ENCODE results near the gene BTRC.
"Not testable (repeated sequence)": the region's sequence is repeated elsewhere in the genome, so short reads cannot be mapped to it uniquely, and the experiment has no call there.

Gene BTRC

DNA sequence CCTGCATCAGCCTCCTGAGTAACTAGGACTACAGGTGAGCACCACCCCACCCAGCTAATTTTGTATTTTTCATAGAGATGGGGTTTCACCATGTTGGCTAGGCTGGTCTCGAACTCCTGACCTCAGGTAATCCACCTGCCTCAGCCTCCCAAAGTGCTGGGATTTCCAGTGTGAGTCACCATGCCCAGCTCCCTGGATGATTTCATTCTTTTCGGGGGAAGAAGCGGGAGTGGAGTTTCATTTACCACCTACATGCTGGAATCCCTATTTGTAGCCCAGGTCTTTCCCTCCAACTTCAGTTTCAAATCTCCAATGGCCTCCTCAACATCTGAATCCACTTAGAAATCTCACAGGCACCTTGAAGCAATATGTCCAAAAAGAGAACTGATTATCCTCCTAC, 2.9 kb upstream of the BTRC start:
- no peak for DNase-seq

DNA sequence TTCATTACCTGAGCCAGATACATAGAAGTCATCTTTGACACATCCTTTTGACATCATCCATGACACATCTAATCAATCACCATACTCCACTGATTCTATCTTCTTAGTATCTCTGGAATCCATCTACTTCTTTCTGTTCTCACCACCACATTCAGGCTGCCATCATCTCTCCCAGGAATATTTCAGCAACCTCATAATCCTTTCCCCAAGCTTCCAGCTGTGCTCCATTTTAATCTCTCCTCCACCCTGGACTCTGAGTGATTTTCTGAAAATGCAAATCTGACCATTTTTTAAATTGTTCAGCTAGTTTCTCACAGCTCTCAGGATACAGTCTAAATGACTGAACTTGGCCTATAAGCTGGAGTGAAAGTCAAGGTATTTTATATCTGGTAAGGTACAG, 2.5 kb upstream of the BTRC start:
- DNase-seq = no peak

DNA sequence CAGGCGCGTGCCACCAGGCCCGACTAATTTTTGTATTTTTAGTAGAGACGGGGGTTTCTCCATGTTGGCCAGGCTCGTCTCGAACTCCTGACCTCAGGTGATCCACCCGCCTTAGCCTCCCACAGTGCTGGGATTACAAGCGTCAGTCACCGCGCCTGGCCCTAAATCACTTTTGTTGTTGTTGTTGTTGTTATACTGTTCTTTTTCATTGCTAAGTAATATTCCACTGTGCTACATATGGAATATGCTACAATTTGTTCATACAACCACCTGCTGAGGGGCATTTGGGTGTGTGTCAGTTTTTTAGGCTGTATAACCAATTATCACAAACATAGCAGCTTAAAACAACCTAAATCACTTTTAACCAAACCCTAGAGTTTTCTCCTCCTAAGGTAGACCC, 1.1 kb upstream of the BTRC start:
- DNase-seq = not testable (repeated sequence)

DNA sequence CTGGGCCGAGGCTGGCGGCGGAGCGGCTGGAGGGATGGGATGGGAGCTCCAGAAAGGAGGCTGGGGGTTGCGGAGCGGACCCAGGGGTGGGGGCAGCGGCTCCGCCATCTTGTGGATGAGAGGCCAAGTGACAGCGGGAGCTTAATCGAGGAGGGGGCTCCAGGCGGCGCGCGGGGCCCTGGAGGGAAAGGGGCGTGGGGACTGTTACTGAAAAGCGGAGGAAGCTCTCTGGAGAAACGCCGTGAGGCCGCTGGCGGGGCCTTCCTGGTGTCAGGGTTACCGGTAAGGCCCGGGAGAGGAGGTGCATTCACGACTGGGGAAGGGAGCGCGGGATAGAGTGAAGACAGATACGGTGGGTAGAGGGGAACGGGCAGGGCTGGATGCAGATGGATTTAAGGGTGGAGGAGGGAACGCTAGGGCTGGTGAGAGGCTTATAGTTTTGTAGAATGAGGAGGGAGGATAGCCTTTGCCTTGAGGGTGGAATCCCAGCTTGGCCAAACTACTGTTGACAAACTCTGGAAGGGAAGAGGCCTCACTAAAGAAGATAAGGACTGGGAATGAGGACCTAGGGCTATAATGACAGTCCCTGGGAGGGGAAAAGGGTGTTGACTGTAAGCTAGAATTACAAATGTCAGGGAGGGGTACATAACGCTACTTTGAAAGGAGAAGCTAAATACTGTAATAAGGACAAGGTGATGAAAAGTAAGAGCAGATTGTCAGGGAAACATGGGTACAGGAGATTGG, 535 bp downstream of the BTRC start:
- peak; percentile 63 for DNase-seq

DNA sequence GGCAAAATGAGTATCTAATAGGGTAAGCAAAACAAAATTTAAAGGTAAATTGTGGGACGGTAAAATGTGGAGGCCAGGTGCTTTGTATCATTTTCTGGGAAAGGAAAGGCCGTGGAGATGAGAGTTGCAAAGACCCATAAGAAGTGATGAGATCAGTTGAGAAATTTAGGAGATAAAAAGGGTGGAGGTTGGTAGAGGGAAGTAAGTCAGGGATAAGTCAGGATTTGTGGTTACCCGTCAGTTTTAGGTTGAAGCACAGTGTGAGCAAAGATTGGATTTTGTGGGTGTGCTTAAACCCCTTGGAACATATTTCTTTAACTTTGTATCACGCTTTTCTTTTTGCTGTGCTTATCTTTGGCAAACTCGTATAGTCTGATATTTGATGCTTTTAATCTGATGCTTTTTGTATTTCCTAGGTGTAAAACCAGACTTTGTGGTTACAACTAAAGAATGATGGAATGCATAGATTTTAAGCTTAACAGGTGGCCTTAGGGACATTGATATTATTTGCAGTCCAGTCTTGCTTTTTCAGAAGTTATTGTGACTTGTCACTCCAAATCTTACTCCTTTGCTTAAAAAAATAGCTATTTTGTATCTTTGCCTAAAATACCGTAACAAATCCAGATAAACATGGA, 1.2 kb downstream of the BTRC start:
- DNase-seq = no peak

DNA sequence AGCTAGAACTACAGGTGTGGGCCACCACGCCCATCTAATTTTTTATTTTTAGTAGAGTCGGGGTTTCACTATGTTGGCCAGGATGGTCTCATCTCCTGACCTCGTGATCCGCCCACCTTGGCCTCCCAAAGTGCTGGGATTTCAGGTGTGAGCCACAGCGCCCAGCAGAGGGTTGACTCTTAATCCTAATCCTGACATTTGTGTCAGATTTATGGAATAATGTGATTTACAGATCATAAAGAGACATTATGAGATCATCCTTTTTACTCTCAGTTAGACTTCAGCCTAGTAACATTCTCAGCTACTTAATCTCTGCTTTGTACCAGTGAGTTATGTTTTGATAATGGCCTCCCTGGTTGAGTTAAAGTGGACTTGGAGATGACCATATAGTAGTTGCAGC, 2.2 kb downstream of the BTRC start:
- DNase-seq = no peak

DNA sequence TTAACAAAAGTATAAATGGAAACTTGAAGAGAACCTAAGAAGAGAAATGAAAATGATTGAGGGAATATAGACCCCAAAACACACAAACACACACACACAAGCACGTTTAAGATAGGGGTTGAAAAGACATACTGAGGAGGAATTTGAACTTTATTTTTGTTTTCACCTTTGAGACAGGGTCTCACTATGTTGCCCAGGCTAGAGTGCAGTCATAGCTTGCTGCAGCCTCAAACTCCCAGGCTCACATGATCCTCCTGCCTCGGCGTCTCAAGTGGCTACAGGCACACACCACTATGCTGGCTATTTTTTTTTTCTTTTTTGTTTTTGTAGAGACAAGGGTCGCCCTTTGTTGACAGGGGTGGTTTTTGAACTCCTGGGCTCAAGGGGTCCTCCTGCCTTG, 4.0 kb downstream of the BTRC start:
- DNase-seq = no peak

DNA sequence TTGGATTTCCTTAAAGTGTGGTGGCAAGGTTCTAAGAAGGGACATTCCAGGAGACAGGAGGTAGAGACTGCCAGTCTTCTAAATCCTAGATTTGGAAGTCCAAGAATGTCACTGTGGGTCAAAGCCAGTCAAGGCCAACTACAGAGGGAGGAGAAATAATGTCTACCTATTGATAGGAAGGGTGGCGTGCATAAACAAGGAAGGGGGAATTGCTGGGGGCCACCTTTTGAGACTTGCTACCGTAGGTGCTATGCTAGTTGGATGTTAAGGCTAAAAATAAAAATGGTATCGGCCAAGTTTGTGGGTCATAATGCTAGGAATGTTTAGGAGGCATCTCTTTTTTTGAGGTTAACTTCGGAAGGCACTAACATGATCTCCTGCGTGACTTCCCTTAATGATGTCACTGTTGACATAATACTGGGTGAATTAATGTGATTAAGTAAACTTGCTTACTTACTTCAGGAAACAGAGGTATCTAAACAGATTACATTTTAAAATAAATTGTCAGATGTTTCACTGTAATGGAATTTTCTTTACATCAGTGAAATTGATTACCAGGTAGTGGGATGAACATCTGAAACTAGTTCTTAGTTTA, 4.8 kb downstream of the BTRC start:
- DNase-seq = no peak

DNA sequence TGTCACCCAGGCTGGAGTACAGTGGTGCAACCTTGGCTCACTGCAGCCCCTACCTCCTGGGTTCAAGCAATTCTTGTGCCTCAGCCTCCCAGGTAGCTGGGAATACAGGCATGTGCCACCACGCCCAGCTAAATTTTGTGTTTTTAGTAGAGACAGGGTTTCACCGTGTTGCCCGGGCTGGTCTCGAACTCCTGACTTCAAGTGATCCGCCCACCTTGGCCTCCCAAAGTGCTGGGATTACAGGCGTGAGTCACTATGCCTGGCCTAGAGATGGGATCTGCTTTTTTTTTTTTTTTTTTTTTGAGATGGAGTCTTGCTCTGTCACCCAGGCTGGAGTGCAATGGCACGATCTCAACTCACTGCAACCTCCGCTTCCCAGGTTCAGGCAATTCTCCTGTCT, 6.1 kb downstream of the BTRC start:
- not testable (repeated sequence) for DNase-seq

DNA sequence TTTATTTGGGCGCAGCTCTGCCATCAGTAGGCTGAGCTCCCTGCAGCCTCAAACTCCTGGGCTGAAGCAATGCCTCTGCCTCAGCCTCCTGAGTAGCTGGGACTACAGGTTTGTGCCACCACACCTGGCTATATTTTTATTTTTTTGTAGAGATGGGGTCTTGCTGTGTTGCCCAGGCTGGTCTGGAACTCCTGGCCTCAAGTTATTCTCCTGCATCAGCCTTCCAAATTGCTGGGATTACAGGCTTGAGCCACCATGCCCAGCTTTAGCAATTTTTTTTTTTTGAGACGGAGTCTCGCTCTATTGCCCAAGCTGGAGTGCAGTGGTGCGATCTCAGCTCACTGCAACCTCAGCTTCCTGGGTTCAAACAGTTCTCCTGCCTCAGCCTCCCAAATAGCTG, 6.9 kb downstream of the BTRC start:
- DNase-seq = not testable (repeated sequence)

DNA sequence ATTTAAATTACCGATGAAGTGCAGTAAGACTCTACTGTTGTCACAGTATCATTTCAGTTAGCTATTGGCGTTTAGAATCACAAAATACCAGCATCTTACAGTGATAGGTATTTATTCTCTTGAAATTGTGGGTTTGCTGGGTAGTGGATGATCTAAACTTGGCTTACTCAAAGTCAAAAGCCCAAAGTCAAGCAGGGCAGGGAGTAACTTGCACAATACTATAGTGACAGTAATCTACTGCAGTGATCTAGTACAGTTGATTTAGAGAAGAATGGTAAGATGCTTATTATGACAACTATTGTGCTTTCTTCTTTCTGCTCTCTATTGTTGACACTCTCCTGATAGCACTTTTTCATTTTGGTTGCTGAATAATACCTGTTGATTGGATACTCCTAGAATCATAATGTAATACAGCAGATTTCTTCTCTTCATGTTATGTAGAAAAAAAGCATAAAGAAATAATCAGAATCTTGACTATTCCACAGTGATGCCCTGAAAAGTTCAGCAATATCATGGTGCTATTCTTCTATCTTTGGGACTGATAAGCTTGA, 10.0 kb downstream of the BTRC start:
- DNase-seq = no peak

DNA sequence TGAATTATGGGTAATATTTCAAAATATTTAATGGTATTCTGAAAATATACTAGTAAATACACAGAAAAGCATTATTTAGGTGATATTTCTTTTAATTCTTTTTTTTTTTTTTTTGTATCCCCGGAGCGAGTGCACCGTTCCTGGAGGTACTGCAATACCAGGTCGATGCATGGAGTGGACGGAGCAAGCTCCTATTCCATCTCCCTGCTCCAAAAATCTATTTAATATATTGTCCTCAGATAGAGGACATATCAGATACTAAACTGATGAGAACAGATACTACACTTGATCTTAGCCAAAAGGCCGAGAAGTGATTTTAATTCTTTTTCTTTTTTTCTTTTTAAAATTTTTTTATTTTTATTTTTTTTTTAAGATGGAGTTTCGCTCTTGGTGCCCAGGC, 10.8 kb downstream of the BTRC start:
- DNase-seq = no peak

DNA sequence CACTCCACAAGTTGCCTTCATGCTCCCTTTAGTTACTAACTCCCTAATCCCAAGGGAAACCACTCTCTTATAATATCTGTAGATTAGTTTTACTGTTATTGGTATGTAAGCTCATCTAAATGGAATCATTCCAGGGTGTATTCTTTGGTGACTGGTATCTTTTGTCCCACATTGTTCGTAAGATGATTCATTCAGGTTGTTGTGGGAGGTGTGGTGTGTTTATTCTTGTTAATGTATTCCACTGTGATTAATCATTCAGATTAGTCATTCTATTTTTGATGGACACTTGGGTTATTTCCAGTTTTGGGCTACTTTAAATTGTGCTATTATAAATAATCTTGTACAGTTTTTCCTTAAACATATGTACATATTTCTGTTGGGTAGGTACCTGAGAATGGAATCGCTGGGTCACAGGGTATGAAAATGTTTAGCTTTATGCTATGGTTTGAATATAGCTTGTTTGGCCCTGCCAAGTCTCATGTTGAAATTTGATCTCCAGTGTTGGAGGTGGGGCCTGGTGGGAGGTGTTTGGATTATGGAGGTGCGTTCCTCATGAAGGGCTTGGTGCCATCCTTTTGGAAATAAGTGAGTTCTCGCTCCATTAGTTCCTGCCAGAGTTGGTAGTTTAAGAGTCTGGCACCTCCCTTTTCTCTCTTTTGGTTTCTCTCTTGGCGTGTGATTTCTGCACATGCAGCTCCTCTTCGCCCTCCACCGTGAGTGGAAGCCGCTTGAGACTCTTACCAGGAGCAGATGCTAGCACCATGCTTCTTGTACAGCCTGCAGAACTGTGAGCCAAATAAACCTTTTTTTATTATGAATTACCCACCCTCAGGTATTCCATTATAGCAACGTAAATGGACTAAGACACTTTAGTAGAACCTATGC, 13.8 kb downstream of the BTRC start:
- DNase-seq = peak; percentile 31

DNA sequence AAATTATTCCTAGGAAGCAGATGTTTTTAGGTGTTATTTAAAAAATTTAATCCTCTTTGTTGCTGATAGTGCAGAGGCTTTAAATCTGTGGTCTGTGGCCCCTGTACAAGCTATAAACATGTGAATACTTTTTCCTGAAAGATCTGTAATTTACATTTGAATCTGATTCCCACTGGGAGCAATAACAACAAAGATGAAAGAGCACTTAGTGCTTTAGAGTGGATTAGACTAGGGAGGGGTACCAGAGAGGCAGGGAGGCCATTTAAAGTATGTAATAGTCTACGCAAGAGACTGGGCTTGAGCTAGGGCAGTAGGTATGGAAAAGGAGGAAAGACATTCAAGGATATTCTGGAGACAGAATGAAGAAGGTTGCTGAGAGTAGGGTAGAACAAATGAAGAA, 19.1 kb downstream of the BTRC start:
- DNase-seq = no peak

DNA sequence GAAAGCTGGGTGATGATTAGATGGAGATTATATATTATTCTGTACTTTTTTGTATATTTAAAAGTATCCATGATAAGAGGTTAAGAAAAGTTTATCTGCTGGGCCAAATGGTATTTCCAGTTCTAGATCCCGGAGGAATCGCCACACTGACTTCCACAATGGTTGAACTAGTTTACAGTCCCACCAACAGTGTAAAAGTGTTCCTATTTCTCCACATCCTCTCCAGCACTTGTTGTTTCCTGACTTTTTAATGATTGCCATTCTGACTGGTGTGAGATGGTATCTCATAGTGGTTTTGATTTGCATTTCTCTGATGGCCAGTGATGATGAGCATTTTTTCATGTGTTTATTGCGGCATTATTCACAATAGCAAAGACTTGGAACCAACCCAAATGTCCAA, 20.0 kb downstream of the BTRC start:
- not testable (repeated sequence) for DNase-seq

DNA sequence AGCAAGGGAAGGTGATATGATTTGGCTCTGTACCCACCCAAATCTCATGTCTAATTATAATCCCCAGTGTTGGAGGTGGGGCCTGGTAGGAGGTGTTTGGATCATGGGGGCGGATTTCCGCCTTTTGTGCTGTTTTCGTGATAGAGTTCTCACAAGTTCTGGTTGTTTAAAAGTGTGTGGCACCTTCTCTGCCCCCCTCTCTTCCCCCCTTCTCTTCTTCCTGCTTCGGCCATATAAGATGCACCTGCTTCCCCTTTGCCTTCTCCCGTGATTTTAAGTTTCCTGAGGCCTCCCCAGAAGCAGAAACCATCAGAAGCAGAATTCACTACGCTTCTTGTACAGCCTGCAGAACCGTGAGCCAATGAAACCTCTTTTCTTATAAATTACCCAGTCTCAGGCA, 21.1 kb downstream of the BTRC start:
- no peak for DNase-seq

DNA sequence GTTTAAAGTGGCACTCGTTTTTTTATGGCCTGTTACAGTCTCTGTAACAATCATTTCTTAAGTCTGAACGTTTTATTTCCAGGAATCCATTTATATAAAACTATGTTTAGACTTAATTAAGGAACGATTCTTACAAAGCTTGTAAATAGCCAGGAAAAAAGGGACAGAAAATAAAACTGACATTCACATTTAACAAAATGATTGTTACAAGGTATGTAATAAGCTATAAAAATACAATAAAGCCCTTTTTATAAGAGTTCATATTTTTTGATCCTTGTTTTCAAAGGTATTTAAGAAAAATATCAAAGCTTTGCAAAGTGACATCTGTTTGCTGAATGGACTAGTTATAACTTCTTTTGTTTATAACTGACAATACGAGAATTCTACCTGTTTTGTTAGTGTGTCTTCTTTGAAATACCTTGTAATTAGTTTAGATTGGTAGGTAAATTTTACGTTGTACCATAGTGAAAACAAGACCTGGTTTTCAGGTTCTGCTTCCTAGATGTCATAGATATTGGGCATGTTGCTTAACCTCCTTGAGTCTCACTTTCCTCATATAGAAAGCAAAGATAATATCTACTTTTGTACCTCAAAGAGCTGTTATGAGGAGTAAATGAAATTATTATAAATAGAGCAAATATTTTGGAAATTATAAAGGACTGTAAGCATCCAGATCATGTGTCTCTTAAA, 25.8 kb downstream of the BTRC start:
- DNase-seq = no peak

DNA sequence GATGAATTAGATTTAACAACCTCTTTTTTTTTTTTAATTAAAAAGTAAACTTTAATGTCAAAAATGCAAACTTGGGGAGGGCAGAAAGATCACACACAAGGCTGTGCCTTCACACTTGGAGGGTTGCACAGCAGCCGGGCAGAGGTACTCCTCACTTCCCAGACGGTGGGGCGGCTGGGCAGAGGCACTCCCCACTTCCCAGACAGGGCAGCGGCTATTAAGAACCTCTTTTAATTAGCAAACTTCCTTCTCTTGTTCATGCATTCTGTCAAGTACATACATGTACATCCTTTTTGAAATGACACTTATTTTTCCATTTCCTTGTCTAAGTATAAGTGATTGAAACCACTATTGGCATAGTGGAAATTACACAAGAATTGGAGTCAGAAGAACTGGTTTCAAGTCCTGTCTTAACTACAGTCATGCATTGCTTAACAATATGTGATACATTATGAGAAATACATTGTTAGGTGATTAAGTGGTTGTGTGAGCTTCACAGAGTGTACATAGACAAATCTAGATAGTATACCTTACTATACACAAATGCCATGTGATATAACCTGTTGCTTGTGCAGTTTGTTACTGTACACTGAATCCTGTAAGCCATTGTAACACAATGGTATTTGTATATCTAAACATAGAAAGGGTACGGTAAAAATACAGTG, 26.5 kb downstream of the BTRC start:
- DNase-seq = no peak

DNA sequence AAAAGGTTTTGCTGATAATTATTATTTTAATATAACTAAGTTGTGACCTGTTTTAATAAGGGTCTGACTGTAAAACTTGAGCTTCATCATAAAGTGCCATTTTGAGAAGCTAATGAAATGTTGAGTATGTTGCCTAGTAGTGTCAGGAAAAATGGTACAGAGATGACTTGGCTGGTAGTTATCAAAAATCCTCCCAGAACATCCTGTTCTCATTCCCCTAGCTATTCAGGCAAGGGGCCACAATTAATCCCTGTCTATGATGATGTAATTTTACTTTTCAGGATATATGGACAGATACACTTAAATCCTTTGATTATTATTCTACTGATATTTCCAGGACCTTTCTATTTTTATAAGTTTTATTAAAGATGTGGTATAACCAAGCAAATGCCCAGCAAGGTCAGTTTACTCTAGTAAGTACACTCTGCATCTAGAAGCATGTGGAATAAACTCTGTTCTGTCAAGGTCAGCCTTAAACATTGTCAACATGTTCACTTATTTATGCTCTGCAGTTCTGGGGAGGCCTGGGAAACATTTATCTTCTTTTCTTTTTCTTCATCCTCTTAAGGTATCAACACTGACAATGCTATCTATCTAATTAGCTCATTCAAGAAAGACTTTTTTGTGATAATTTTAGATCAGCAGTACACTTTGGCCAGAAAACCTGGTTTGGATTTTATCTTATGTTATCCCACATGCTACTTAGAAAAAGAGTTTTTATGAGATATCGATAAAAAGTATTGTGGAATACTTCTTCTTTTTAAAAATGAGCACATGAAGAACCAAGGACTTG, 32.1 kb downstream of the BTRC start:
- DNase-seq = no peak

DNA sequence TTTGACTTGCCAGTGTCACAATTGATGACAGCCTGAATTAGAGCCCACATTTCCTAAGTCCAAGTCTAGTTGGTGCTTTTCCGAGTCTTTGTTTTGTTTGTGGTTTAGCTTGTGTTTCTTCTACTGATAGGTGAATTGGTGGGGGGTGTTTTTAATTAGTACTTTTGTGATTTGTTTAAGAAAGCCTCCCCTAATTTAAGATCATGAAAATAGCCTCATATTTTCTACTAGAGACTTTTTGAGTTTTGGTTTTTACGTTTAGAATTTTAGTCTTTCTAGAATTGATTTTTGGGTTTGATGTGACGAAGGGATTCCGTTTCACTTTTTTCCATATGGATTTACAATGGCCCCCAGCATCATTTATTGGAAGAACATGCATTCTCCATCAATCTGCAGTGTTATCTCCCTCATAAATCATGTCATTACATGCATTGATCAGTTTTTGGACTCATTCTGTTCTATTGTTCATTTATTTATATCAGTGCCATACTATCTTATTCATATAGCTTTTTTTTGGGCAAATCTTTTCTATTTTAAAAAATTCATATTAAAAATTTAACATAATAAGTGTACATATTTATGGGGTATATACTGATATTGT, 32.8 kb downstream of the BTRC start:
- DNase-seq = no peak
